ENCODE measurements around the gene CCDC200.

The CCDC200 gene

GRCh38 chr17:43171586-43172487 is 56.6 kb downstream of the CCDC200 start:
- Histone ChIP-seq H3K27me3 (ENCODE audit: insufficient read depth, poor library complexity, severe bottlenecking) (no peaks in the 10 kb centered on the region), H3K4me3 (replicated peaks; ENCODE audit: insufficient read depth, low read length) (peak overlapping the region; percentile 98), H3K27ac (replicated peaks) (peak overlapping the region; percentile 97)
- peak; percentile 76 to 78 for DNase-seq (ENCODE audit: low read depth in 1 of 2, low spot score in 1 of 2)
- TF ChIP-seq REST (IDR thresholded peaks at IDR 0.05; ENCODE audit: insufficient replicate concordance, low read depth) (no peak), POLR2AphosphoS5 (IDR thresholded peaks at IDR 0.05; ENCODE audit: low read depth) (peak; percentile 41; the same call in 1 of the 2 replicates), SPI1 (IDR thresholded peaks at IDR 0.05; ENCODE audit: borderline replicate concordance, low read depth) (peak; percentile 97), GABPA (IDR thresholded peaks at IDR 0.05; ENCODE audit: low read depth) (no peak)

Data from HL-60 (cell line).